WTC11 (cell line): Measurements from ENCODE around the gene FOXN3. TPM values are rescaled to one million over a fixed set of nuclear protein-coding genes. Genes with fewer than 3 reads are reported as not detected.
A peak's percentile ranks its signal among the peaks of the same experiment; 100 is the strongest.

Experiments
- ATAC-seq: fragments of 200-7000 bp; cut with Tn5 transposase; 2 replicates; pipeline ENCODE4 v1.10.0; 2021; ENCODE audit warnings: mild to moderate bottlenecking, moderate library complexity
- CTCF ChIA-PET: fragments of 300-600 bp; sonication (Branson Sonifier 250); formaldehyde crosslinking; loops from one replicate; lab custom pipeline; 2021; ENCODE audit warnings: antibody characterized with exemption; lab: Charles Lee
- POLR2A ChIA-PET: fragments of 350-600 bp; sonication (Branson Sonifier 250); formaldehyde crosslinking; loops from one replicate; lab custom pipeline; 2021; ENCODE audit warnings: antibody characterized with exemption; lab: Charles Lee
- DNase-seq: peaks from one replicate; pipeline ENCODE4 v3.0.0; 2021; ENCODE audit warnings: low spot score
- H3K27ac Mint-ChIP-seq: 2 replicates; pipeline ENCODE4 v1.8.0; 2021; ENCODE audit warnings: mixed read lengths
- H3K27me3 Mint-ChIP-seq: 2 replicates; pipeline ENCODE4 v1.8.0; 2021; ENCODE audit warnings: low read depth, mild to moderate bottlenecking, moderate library complexity, mixed read lengths
- H3K36me3 Mint-ChIP-seq: 2 replicates; pipeline ENCODE4 v1.8.0; 2021; ENCODE audit warnings: mixed read lengths
- H3K4me1 Mint-ChIP-seq: 2 replicates; pipeline ENCODE4 v1.8.0; 2022; ENCODE audit warnings: mixed read lengths
- H3K4me3 Mint-ChIP-seq: 2 replicates; pipeline ENCODE4 v1.8.0; 2021; ENCODE audit warnings: mild to moderate bottlenecking, moderate library complexity, mixed read lengths
- H3K9me3 Mint-ChIP-seq: 2 replicates; pipeline ENCODE4 v1.8.0; 2021; ENCODE audit warnings: mixed read lengths
- ATF1 ChIP-seq: sonication (generic); formaldehyde crosslinking; IDR thresholded peaks from 2 replicates; pipeline ENCODE4 v1.8.1; 2023; ENCODE audit warnings: mild to moderate bottlenecking, moderate library complexity, missing genetic modification reagents
- ATF3 ChIP-seq: sonication (generic); formaldehyde crosslinking; conservative IDR thresholded peaks from 2 replicates; pipeline ENCODE4 v1.8.1; 2022; ENCODE audit warnings: mild to moderate bottlenecking, missing genetic modification reagents
- CREB1 ChIP-seq: sonication (generic); formaldehyde crosslinking; IDR thresholded peaks from 2 replicates; pipeline ENCODE4 v1.8.0; 2023; ENCODE audit warnings: mild to moderate bottlenecking, missing genetic modification reagents
- ESRRA ChIP-seq: sonication (generic); formaldehyde crosslinking; IDR thresholded peaks from 2 replicates; pipeline ENCODE4 v1.8.1; 2022; ENCODE audit warnings: mild to moderate bottlenecking, missing genetic modification reagents, borderline replicate concordance
- GABPB1 ChIP-seq: sonication (generic); formaldehyde crosslinking; IDR thresholded peaks from 2 replicates; pipeline ENCODE4 v1.8.1; 2023; ENCODE audit warnings: mild to moderate bottlenecking, missing genetic modification reagents
- GRHL2 ChIP-seq: fragments of 250-450 bp; sonication (Bioruptor Pico); IDR thresholded peaks from 2 replicates; pipeline ENCODE4 v1.8.0; 2022; ENCODE audit warnings: mild to moderate bottlenecking, moderate library complexity; ENCODE audit not compliant: insufficient replicate concordance, severe bottlenecking
- GTF2I ChIP-seq: fragments of 250-450 bp; sonication (Bioruptor Pico); conservative IDR thresholded peaks from 2 replicates; pipeline ENCODE4 v1.4.0; 2021; ENCODE audit warnings: mild to moderate bottlenecking
- HMGA2 ChIP-seq: fragments of 250-450 bp; sonication (Bioruptor Pico); IDR thresholded peaks from 2 replicates; pipeline ENCODE4 v1.4.0; 2021; ENCODE audit warnings: mild to moderate bottlenecking, moderate library complexity
- NFYB ChIP-seq: sonication (generic); formaldehyde crosslinking; conservative IDR thresholded peaks from 2 replicates; pipeline ENCODE4 v1.8.0; 2022; ENCODE audit warnings: low read depth, missing genetic modification reagents
- NR2C2 ChIP-seq: sonication (generic); formaldehyde crosslinking; IDR thresholded peaks from 2 replicates; pipeline ENCODE4 v1.8.0; 2022; ENCODE audit warnings: mild to moderate bottlenecking, missing genetic modification reagents
- PRRX2 ChIP-seq: fragments of 250-450 bp; sonication (Bioruptor Pico); IDR thresholded peaks from 2 replicates; pipeline ENCODE4 v1.8.0; 2021; ENCODE audit warnings: mild to moderate bottlenecking
- RELA ChIP-seq: sonication (generic); formaldehyde crosslinking; IDR thresholded peaks from 2 replicates; pipeline ENCODE4 v1.8.1; 2022; ENCODE audit warnings: missing genetic modification reagents, mild to moderate bottlenecking, borderline replicate concordance
- SMAD4 ChIP-seq: sonication (generic); formaldehyde crosslinking; IDR thresholded peaks from 2 replicates; pipeline ENCODE4 v1.8.0; 2022; ENCODE audit warnings: mild to moderate bottlenecking, missing genetic modification reagents
- SP1 ChIP-seq: sonication (generic); formaldehyde crosslinking; conservative IDR thresholded peaks from 2 replicates; pipeline ENCODE4 v1.8.1; 2022; ENCODE audit warnings: missing genetic modification reagents
- TCF7 ChIP-seq: sonication (generic); formaldehyde crosslinking; IDR thresholded peaks from 2 replicates; pipeline ENCODE4 v1.8.0; 2022; ENCODE audit warnings: mild to moderate bottlenecking, low read depth, missing genetic modification reagents, moderate library complexity
- TEAD4 ChIP-seq: sonication (generic); formaldehyde crosslinking; IDR thresholded peaks from 2 replicates; pipeline ENCODE4 v1.8.0; 2022; ENCODE audit warnings: mild to moderate bottlenecking, missing genetic modification reagents
- USF2 ChIP-seq: sonication (generic); formaldehyde crosslinking; IDR thresholded peaks from 2 replicates; pipeline ENCODE4 v1.8.1; 2023; ENCODE audit warnings: mild to moderate bottlenecking, missing genetic modification reagents, moderate library complexity
- ZNF317 ChIP-seq: sonication (generic); formaldehyde crosslinking; IDR thresholded peaks from 2 replicates; pipeline ENCODE4 v1.8.1; 2023; ENCODE audit warnings: low read depth, mild to moderate bottlenecking, moderate library complexity, missing genetic modification reagents, borderline replicate concordance
- ZNF396 ChIP-seq: fragments of 250-450 bp; sonication (Bioruptor Pico); IDR thresholded peaks from 2 replicates; pipeline ENCODE4 v1.8.0; 2021; ENCODE audit warnings: mild to moderate bottlenecking, moderate library complexity, borderline replicate concordance
- total RNA-seq: library from RNA; stranded (reverse); gene quantifications from 3 replicates; pipeline ENCODE4 v1.2.3, GENCODE V29; 2021
- TF ChIP-seq, protein P1 (sequence below): fragments of 250-450 bp; sonication (Bioruptor Pico); IDR thresholded peaks from 2 replicates; pipeline ENCODE4 v1.8.0; 2021; ENCODE audit warnings: mild to moderate bottlenecking
- TF ChIP-seq, protein P2 (sequence below): fragments of 200-600 bp; IDR thresholded peaks from 2 replicates; pipeline ENCODE4 v1.8.0; 2022; ENCODE audit warnings: antibody characterized with exemption
- TF ChIP-seq, protein P3 (sequence below): sonication (generic); formaldehyde crosslinking; IDR thresholded peaks from 2 replicates; pipeline ENCODE4 v1.8.0; 2022; ENCODE audit warnings: missing genetic modification reagents

FOXN3 gene
- total RNA-seq, 1 experiment from 2014 or later: 170 TPM

DNA sequence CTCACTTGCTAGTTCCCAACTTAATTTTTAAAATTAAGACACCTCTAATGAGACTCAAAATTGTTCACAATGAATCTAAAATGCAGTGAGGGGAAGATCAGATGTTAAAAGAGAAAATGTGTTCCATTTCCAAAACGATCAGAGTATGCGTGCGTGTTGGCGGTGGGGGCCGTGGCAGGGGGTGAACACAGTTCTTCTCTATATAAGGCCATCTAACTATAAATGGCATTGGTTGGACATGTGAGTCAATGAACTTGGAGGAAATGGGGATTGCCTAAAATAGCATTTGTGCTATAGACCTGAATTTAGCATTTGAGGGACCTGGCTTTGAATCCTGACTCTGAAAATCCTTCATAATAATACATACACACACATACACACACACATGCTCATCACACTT lies 149.4 kb downstream of the FOXN3 start:
- no peak for ATAC-seq
- Mint-ChIP-seq H3K27ac (peak overlapping the region; percentile 82), H3K36me3 (0 out of 2 replicates have a peak, but pooled peaks cover 2% of the 10 kb centered on the region), H3K4me3 (peak overlapping the region; percentile 11; the same call in 1 of the 2 replicates), H3K9me3 (no peaks in the 10 kb centered on the region), H3K4me1 (peaks cover 76% of the 10 kb centered on the region), H3K27me3 (no peaks in the 10 kb centered on the region)
- ChIA-PET POLR2A (no interaction called here), CTCF (interaction anchor here (1.5 kb wide), 1 partner anchor 22 kb away, joined by 4 read pairs; no protein-coding TSS in a partner anchor)
- DNase-seq: no peak
- TF ChIP-seq USF2 (CRISPR knock-in tag) (no peak), ZNF317 (CRISPR knock-in tag) (no peak), RELA (CRISPR knock-in tag) (no peak), HMGA2 (CRISPR knock-in tag) (no peak), ATF1 (CRISPR knock-in tag) (no peak), TEAD4 (no peak), ATF3 (CRISPR knock-in tag) (no peak), NR2C2 (CRISPR knock-in tag) (no peak)
- TF ChIP-seq, protein P1, sequence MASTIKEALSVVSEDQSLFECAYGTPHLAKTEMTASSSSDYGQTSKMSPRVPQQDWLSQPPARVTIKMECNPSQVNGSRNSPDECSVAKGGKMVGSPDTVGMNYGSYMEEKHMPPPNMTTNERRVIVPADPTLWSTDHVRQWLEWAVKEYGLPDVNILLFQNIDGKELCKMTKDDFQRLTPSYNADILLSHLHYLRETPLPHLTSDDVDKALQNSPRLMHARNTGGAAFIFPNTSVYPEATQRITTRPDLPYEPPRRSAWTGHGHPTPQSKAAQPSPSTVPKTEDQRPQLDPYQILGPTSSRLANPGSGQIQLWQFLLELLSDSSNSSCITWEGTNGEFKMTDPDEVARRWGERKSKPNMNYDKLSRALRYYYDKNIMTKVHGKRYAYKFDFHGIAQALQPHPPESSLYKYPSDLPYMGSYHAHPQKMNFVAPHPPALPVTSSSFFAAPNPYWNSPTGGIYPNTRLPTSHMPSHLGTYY (CRISPR knock-in tag): no peak

DNA sequence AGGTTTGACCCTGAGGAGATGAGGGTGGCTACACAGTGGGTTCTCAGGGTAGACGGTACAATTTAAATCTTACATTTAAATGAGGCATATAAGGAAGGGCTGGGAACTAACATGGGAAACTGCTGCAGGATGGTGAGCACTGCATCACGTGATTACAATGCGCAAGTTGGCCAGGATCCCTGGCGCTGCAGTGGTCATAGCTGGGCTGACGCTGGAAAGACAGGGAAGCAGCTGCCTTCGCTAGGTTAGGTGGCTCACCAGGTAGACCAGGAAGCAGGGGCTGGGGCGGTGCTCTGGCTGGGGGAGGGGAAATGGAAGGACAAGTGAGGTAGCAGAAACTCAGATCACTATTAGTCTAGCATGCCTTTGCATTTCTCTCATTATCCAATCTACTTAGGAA lies 149.9 kb downstream of the FOXN3 start:
- 0 out of 2 replicates have a peak, but pooled peaks cover 2% of the 10 kb centered on the region for H3K36me3 Mint-ChIP-seq
- peak overlapping the region; percentile 11; the same call in 1 of the 2 replicates for H3K4me3 Mint-ChIP-seq
- peaks cover 79% of the 10 kb centered on the region for H3K4me1 Mint-ChIP-seq
- peak overlapping the region; percentile 82 for H3K27ac Mint-ChIP-seq
- TF ChIP-seq CREB1 (CRISPR knock-in tag) (no peak), USF2 (CRISPR knock-in tag) (peak; percentile 76), TEAD4 (no peak), ZNF396 (no peak), SMAD4 (CRISPR knock-in tag) (no peak), PRRX2 (CRISPR knock-in tag) (no peak), TCF7 (CRISPR knock-in tag) (no peak), NFYB (CRISPR knock-in tag) (no peak)
- H3K9me3 Mint-ChIP-seq: no peaks in the 10 kb centered on the region
- peak; percentile 27 for DNase-seq
- no peaks in the 10 kb centered on the region for H3K27me3 Mint-ChIP-seq
- ChIA-PET POLR2A (no interaction called here), CTCF (interaction anchor here (1.2 to 1.5 kb wide), 2 partner anchors 14 to 22 kb away, joined by 4 read pairs; no protein-coding TSS in a partner anchor)
- ATAC-seq: peak; percentile 65

DNA sequence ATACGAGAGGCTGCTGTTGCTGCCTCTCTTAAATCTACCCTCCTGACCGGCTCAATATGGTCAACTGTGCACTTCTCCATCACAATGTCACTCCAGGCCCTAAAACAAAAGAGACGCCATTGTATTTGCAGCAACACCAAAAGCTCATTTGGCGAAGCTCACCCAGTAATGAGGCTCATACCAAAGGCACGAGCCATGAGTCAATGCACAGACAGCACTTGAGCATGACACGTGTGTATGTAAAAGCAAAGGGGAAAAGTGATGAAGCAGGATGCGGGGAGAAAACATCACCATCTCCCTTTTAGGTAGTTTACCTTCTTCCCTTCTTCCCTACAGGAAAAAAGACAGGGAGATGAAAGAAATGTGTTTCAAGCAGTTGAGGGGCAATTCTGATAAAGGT lies 150.3 kb downstream of the FOXN3 start:
- Mint-ChIP-seq H3K9me3 (no peaks in the 10 kb centered on the region), H3K36me3 (0 out of 2 replicates have a peak, but pooled peaks cover 2% of the 10 kb centered on the region), H3K27me3 (no peaks in the 10 kb centered on the region), H3K4me3 (no peak overlapping the region; the same call in 1 of the 2 replicates), H3K4me1 (peaks cover 83% of the 10 kb centered on the region), H3K27ac (peak overlapping the region; percentile 82)
- ChIA-PET CTCF (interaction anchor here (1.2 to 1.5 kb wide), 2 partner anchors 14 to 21 kb away, joined by 4 read pairs; no protein-coding TSS in a partner anchor), POLR2A (no interaction called here)
- ATAC-seq: no peak
- DNase-seq: no peak
- TF ChIP-seq GABPB1 (CRISPR knock-in tag) (no peak), GRHL2 (CRISPR knock-in tag) (no peak), ESRRA (CRISPR knock-in tag) (no peak), SP1 (CRISPR knock-in tag) (no peak), GTF2I (CRISPR knock-in tag) (no peak), NR2C2 (CRISPR knock-in tag) (no peak)
- TF ChIP-seq, protein P2, sequence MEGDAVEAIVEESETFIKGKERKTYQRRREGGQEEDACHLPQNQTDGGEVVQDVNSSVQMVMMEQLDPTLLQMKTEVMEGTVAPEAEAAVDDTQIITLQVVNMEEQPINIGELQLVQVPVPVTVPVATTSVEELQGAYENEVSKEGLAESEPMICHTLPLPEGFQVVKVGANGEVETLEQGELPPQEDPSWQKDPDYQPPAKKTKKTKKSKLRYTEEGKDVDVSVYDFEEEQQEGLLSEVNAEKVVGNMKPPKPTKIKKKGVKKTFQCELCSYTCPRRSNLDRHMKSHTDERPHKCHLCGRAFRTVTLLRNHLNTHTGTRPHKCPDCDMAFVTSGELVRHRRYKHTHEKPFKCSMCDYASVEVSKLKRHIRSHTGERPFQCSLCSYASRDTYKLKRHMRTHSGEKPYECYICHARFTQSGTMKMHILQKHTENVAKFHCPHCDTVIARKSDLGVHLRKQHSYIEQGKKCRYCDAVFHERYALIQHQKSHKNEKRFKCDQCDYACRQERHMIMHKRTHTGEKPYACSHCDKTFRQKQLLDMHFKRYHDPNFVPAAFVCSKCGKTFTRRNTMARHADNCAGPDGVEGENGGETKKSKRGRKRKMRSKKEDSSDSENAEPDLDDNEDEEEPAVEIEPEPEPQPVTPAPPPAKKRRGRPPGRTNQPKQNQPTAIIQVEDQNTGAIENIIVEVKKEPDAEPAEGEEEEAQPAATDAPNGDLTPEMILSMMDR: no peak
- TF ChIP-seq, protein P3, sequence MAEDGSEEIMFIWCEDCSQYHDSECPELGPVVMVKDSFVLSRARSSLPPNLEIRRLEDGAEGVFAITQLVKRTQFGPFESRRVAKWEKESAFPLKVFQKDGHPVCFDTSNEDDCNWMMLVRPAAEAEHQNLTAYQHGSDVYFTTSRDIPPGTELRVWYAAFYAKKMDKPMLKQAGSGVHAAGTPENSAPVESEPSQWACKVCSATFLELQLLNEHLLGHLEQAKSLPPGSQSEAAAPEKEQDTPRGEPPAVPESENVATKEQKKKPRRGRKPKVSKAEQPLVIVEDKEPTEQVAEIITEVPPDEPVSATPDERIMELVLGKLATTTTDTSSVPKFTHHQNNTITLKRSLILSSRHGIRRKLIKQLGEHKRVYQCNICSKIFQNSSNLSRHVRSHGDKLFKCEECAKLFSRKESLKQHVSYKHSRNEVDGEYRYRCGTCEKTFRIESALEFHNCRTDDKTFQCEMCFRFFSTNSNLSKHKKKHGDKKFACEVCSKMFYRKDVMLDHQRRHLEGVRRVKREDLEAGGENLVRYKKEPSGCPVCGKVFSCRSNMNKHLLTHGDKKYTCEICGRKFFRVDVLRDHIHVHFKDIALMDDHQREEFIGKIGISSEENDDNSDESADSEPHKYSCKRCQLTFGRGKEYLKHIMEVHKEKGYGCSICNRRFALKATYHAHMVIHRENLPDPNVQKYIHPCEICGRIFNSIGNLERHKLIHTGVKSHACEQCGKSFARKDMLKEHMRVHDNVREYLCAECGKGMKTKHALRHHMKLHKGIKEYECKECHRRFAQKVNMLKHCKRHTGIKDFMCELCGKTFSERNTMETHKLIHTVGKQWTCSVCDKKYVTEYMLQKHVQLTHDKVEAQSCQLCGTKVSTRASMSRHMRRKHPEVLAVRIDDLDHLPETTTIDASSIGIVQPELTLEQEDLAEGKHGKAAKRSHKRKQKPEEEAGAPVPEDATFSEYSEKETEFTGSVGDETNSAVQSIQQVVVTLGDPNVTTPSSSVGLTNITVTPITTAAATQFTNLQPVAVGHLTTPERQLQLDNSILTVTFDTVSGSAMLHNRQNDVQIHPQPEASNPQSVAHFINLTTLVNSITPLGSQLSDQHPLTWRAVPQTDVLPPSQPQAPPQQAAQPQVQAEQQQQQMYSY (CRISPR knock-in tag): no peak
